TTC549 (cell line): ENCODE results near the gene SHISA6.

ENCODE experiments used
- FAIRE-seq: peaks from 2 replicates; lab custom pipeline; 2012; peaks lifted over from hg19 to GRCh38; lab: Jason Lieb, UNC

The SHISA6 gene

DNA sequence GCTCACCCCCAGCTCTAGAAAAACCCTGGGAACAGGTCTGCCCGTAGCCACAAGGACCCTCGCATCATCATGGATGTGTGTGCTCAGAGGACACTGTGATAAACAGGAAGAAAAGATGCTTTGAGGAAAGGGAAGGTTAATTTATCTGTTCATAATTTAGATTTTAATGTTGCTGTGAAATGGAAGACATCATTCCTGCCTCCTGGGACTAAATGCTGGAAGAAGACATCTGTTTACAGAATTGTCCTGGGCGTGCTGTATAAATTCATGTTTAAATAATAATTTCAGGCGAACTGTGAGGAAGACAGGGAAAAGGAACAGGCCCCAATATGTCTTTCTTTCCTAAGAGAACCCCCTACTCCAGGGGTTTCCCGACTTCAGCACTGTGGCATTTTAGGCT, 112.6 kb downstream of the SHISA6 start:
- no peak for FAIRE-seq

DNA sequence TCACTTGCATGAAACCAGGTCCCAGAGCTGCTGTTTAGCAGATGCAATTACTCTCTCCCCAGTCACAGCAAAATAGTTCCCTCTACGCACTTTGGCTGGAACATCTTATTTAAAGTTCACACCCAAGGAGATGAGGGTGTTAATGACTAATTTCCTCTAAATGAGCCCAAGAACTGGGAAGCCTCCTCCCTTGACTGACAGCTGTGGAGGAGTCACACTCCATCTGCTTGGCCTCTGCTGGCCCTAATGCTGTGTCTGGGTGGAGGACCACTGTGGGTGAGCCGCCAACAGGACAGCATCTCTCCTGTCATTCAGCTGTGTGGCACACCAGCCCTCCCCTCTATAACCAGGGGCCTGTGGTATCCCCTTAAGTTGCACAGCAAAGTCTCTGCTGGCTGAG, 115.4 kb downstream of the SHISA6 start:
- no peak for FAIRE-seq

DNA sequence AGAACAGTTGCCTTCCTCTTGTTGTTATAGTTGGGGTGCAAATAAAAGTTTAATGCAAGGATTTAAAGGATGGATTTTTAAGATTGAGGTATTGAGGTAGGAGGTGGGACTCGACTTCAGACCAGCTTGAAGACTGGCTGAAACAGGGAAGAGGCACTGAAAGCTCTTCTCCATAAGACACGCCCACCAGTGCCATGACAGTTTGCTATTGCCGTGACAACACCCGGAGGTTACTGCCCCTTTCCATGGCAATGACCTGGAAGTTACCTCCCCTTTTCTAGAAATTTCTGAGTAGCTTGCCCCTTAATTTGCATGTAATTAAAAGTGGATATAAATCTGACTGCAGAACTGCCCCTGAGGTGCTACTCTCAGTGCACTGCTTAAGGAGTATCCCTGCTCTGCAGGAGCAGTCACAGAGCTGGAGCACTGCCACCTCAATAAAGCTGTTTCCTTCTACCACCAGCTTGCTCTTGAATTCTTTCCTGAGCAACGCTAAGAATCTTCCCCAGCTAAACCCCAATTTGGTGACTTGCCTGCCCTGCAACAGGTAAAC, 122.6 kb downstream of the SHISA6 start:
- FAIRE-seq, result no peak

DNA sequence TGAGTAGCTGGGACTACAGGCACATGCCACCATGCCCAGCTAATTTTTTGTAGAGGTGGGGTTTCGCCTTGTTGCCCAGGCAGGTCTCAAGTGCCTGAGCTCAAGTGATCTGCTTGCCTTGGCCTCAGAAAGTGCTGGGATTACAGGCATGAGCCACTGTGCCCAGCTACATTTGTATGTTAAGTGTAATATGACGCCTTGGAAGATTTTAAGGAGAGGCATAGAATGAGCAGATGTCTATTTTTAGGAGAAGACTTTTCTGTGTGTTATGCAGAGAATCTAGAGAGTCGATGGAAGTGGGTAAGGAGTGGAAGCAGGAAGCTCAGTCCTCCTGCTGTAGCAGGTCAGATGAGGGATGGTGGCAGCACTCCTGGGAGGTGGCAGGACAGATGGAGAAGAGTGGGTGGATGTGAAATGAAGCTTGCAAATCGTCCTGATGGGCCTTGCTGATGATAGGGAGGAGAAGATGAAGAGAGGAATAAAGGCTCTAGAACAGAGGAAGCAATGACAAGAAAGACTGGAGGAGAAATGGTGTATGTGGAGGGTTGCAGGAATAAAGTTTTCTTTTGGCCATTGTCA, 125.3 kb downstream of the SHISA6 start:
- no peak for FAIRE-seq

DNA sequence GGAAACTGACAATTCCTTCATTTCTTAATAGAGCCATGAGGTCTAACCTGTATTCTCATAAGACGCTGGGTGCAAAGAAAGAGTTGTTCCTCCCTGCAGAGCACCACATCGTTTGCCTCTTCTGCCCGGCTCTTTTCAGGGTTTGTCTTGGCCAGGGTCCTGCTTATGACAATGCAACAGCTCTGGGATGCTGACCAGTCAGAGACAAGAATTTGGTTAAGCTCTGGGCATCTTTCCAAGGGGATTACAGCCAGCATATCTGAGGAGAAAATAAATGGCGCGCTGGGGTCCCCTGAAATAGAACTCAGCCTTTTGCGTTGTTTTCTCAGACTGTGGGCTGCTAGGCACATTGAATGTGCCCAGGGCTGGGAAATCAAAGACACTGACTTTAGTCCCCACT, 128.6 kb downstream of the SHISA6 start:
- FAIRE-seq, result no peak

DNA sequence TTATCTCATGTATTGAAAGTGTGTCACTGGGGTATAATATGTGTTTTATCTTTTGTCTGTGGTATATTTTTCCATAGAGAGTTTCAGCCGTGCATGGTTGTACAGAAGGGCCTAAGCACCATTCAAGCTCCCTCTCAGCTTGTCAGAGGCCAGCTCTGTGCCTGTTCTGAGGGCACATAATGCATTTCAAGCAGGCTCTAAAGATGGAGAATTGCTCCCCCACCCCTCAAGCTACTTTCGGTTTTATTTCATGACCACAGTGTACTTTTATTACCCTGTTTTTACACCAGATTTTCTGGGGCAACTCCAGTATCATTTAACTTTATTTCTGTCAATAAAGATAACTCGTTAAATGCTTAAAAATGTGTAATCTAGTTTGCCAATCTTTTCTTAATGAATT, 131.7 kb downstream of the SHISA6 start:
- no peak for FAIRE-seq

DNA sequence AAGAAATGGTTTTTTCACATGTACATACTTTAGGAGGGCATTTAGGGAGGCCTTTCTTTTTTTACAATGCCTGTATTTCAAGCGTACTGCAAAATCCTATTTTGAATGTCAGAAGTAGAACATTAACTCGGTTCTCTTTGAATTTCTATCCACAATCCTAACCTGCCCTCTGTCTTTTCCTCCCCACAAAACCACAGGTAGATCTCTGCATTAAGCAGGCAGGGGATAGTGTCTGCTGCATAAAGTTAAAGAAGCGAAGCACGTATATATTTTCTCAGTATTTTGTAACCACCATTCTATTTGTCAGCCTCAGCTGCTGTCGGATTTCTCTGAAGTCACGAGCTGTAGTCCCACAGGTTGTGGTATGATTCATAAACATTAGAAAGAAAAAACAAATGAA, 137.5 kb downstream of the SHISA6 start:
- FAIRE-seq, result no peak

DNA sequence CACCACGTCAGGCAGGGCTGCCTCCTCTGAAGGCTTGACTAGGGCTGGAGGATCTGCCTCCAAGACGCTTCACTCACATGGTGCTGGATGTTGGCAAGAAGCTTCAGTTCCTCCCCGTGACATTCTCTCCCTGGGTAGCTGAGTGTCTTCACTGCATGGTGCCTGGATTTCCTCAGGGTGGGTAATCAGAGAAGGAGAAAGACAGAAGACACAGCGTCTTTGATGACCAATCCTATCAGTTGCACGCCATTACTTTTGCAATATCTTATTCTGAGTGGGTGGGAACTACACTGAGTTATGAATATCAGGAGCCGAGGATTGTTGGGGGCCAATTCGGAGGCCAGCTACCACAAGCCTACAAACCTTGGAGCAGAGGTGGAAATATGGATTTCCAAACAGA, 139.7 kb downstream of the SHISA6 start:
- no peak for FAIRE-seq

DNA sequence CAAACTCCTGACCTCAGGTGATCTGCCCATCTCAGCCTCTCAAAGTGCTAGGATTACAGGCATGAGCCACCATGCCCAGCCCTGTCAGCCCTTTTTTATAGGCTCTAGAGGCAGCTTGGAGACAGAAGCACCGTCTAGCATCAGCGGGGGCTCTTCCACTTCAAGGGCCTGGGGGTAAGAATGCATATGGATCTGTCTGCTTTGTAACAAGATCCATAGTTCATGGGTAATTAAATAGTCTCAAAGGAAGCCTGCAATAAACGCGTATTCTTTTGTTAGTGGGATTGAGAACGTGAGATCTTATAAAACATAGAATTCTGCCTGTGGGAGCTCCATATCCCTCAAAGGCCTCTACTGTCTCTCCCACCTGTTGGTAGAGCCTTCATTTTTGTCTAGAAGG, 142.1 kb downstream of the SHISA6 start:
- FAIRE-seq, result no peak

DNA sequence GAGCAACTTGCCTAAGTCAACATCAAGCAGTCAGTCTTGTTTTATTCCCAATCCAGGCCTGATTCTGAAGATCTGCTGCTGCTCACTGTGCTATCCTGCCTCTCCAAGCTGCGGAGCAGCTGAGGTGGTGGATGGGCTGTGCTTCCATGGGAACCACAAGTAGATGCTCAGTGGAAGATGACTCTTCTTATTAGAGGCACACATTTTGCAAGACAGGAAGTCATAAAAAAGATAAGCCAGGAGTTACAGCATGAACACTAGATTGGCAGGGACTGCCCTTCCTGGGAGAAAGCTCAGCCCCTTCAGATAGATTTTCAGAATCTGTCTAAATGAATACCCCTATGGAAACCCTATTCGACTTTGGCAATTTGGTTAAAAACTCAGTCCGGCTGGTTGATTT, 143.1 kb downstream of the SHISA6 start:
- FAIRE-seq, result no peak

DNA sequence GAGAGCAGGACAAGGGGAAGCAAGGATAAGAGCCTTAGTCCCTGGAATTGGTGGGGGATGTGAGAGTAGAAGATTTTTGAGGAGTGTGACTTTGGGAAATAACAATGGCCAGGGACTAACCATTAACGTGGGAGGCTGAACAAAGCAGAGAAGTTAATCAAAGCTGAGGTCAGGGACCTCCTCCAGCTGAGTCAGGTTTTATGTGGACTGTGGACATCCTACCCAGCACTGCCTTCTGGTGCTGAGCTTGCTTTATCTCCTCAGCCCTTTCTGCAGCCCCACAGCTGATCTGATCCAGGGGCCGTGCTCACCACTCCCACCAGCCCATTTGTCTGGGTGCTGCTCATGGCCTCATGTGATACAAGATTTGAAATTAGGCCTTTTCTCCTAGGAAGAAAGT, 146.6 kb downstream of the SHISA6 start:
- no peak for FAIRE-seq

DNA sequence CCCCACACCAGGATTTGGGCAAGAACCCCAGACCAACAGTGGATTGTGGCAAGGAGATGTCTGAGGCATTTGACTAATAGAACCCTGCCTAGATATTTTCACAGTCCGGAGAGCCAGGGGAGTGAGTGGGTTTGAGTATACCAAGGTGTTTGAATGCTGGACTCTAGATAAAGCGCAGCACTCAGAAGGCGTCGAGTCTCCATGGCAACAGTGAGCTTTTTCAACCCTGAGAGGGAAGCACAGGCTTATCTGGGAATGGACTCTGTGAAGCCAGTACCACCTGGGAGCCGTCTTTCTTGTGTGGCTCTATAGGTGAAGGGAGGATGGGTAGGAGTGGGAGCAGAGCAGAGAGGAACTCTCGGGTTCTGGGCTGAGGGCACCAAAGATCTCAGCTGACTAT, 147.0 kb downstream of the SHISA6 start:
- FAIRE-seq, result no peak

DNA sequence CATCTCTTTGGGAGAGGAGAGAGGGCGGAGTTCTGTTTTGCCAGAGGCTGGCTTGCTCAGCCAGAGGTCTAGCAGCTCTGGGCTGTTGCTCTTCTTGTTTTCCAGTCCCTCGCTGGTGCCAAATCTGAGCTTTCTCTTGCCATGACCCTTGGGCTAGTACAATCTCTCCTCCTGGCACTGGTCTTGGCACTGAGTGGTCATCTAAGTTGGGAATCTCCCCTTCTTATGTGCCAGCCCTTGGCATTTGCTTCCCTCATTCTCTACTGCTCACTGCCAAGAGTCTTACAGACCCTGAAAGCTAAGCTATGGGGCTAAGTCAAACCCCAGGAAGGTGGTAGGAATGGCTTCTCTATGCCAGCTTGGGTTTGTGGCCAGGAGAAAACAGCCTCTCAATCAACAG, 148.6 kb downstream of the SHISA6 start:
- no peak for FAIRE-seq

DNA sequence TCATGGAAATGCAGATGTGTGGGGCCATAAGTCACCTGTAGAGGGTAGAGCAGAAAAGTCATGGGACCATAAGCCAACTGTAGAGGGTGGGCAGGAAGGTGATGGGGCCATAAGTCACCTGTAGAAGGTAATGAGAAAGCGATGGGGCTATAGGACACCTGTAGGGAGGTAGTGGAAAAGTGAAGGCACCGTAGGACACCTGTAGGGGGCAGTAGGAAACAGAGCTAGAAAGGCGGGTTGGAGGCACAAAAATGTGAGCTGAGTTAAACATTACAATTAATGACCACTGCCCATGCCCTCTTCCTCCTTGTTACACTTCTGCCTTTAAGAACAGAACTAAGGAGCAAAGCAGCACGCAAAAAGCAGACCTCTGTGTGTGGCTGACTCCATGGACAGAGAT, 150.1 kb downstream of the SHISA6 start:
- no peak for FAIRE-seq

DNA sequence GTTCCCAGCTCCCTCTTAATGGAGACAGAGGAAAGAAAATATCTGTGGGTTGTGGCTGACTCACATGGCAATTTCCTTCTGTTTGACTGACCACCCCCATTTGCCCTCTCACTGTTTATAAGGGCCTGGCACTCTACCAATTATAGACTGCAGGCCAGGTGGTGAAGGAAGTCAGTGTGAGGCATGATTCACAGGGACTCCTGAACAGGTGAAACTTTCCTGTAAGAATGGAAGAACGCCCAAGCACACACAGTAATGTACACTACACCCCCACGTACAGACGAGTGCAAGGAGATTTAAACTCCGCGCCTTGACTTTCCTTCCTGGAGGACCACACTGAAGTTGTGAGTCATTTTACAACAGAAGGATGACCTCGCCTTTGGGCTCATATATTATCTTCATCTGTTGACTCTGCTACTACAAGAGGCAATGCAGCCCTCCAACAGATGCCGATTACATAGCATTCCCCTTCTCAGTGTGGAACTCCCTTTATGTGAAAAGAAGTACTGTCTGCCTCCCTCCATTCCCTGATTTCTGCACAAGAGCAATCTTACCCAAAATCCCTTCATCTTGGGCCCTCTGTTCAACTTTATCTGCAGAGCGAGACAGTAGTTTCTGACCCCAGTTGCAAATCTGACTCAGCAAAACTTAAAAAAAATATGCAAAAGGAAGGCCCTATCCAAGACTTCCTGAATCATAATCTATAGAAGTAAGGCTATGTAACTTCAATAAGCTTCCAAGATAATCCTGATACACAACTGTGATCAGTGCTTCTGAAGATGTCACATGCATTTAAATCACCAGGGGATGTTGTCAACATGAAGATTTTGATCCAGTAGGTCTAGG, 163.6 kb downstream of the SHISA6 start:
- no peak for FAIRE-seq

DNA sequence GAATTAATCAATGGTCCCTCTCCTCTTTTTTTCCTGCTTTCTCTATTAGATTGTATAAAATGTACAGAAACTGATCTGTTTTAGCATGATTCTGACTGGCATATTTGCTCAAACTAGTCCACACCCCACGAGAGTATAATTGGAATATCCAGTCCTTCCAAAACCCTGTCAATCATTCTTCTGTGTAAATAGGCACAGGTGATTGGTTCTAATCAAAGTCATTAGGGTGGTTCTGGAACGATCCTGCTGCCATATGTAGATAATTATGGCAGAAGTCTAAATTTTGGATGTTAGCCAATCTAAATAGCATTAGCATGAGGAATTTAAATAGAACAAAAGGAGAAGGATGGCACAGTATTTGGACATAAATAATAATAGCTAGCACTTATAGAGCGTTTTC, 165.7 kb downstream of the SHISA6 start:
- FAIRE-seq, result no peak

DNA sequence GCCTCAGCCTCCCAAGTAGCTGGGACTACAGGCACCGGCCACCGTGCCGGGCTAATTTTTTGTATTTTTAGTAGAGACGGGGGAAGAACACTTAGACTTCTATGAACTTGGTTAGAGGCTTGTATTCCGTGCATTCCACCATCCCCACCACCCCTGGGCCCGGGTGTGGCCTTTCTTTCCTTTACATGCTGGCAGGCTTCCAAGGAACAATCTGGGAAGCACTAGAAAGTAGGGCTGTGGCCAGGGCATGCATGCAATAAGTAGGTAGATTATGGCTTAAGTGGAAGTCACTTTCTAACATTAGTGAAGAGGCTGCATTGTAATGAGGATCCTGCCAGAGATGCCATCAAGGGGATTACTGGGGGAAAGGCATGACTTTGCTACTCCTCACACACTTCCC, 171.6 kb downstream of the SHISA6 start:
- FAIRE-seq, result no peak

DNA sequence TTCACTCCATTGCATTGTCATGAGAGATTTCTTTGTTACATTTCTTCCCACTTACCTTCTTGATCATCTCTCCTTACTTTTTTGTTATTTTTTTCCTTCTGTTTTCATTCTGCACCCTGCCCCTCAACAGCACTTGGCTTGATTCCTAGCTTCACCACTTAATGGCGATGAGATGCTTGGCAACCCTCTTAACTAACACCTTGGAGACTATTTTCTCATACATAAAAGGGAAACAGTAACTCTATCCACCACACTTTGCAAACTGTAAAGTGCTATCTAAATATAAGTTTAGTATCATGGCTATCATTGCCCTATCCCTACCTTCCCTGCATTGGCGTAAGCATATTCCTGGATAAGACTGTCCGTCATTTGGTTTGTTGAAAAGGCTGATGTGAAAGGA, 177.3 kb downstream of the SHISA6 start:
- no peak for FAIRE-seq

DNA sequence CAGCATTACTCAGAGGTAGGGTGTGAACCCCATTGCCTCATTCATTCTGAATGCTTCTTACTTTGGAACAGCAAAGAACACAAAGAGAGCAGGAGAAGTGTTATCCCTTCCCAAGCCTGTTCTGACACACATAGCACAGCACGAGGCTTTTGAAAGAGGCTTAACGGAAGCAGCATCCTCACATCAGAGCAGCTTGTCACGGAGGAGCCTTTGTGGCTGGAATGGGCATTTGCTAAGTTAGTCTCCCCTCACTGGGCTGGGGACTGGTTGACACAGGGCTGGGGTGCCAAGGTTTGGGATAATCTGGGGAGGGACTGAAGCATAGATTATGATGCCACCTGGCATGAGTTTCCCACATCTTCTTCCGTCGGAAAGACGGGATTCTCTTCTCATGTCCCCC, 189.7 kb downstream of the SHISA6 start:
- no peak for FAIRE-seq

DNA sequence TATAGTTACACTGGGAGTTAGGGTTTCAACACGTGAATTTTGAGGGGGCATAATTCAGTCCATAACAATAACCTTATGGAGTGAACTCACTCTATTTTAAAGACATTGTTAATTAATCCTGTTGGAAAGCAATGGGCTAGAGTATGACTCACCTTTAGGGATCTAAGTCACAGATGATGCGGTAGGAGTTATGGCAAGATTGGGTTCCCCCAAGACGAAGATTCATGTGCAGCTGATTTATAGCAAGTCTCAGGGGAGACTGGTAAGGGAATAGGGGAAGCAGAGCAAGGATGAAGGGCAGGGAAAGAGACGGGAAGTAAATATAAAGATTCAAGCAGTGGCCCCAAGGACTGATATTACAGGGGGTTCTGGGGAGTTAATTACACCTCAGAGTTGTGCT, 197.7 kb downstream of the SHISA6 start:
- no peak for FAIRE-seq

DNA sequence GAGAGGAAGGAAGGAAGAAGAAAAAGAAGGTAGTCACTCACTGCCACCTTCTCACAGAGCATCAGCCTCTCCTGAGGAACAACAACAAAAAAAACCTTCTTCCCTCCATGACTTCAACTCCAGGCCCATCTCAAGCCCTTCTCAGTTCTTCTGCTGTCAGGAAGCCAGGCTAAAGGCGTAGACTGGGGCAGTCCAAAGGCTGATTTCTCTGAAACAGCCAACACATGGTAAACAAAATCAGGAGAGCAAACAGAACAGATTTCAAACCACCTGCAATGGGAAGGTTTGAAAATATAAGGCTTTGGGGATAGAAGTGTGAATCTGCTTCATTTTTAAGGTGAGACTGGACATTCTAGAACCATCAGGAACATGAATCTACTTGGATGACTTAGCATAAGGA, 200.0 kb downstream of the SHISA6 start:
- no peak for FAIRE-seq

DNA sequence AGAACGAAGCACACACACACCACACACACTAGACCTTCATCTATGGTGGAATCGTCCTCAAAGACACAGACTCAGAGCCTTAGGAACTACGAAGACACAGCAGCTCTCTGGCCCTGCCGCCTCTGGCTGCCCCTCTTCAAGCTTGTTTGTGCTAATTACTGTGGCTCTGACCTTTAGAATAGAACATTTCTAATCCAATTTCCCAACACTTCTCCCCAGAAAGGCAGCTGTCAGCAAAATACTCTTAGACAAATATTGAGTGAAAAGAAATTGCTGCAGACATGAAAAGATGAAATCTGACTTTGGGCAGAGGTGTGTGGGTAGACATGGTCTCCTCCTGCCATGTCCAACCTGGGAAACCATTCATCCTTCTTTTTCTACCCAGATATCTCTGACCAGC, 205.3 kb downstream of the SHISA6 start:
- no peak for FAIRE-seq

DNA sequence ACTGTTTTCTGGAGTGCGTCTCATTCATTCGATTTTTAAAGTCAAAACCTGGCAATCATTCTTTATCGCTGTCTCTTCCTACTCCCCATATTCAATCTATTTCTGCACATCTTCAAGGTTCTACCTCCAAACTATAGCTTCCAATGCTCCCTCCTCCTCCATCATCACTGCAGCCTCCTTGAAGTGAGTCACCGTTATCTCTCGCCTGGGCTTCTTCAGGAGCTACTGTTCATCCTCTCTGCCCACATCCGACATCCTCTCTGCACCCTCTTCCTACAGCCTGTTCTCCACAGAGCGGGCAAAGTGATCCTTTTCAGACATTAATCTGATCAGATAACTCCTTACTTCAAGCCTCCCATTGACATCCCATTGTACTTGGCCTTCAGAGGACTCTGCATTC, 213.1 kb downstream of the SHISA6 start:
- no peak for FAIRE-seq

DNA sequence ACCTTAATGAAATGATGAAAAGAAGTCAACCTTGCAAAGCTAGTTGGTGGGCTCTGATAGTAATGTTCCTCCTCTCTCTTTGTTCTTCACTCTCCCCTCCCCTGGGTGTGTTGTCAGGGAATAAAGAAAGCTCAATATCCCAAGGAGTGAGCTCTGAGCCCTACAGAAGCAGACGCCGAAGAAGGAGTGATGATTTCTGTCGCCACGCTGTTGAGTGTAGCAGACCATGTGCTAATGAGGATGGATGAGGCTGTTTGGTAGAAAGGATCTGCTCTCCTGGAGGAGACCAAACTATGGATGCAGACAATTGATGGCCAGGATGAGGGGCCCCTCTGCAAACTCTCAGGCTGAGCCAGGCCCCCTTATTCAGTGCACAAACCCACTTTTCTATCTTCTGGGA, 217.3 kb downstream of the SHISA6 start:
- no peak for FAIRE-seq
